ENCODE measurements around the gene POLR2L.

Gene POLR2L

DNA sequence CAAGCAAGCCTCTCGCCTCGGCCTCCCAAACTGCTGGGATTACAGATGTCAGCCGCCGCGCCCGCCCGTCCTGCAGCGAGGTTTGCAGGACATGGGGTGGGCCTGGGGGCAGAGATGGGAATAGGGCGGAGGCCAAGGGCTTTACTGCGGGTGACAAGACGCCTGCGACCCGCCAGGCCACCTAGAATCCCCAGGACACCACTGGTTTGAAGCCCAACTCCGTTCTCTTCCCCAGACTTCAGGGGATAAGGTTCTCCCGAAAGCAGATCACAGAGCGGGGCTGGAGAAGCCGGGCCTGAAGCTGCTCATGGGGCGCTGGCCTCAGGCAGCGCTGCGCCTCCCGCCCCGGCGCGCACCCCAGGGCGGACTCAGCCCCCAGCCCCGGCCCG is 354 bp downstream of the POLR2L start:
- peak overlapping the region; percentile 85 for H3K27ac ChIP-seq
- DNase-seq (ENCODE audit: low read depth, low spot score): no peak

DNA sequence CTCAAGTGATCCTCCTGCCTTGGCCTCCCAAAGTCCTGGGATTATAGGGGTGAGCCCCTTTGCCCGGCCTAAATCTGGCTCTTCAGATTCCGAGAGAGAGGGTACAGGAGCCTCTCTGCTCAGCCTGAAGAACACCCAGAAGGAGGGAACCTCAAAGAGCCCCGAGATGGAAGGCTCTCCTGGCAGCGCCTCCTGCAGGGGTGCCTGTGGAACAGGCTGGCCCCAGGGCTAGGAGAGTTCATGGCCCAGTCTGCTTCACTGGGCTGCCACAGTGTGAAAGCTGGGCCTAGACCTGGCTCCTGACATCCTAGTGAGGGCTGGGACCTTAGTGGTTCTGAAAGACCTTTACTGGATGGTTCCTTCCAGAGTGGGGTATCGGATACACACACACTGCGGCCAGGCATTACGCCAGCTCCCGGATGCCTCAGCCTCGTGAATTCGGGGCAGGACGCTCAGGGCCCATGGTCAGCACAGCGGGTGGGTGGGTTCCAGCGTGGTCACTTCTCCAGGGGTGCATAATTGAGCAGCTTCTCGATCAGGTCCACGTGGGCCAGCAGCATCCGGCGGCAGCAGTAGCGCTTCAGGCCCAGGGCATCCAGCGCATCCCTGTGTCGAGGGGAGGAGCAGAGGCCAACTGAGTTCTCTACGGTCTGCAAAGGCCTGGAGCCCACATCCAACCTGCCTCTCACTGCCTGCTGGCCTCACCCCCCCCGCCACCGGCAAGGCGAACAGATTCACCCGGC is 2.3 kb downstream of the POLR2L start:
- H3K27ac ChIP-seq: peak overlapping the region; percentile 85
- no peak for DNase-seq (ENCODE audit: low read depth, low spot score)

DNA sequence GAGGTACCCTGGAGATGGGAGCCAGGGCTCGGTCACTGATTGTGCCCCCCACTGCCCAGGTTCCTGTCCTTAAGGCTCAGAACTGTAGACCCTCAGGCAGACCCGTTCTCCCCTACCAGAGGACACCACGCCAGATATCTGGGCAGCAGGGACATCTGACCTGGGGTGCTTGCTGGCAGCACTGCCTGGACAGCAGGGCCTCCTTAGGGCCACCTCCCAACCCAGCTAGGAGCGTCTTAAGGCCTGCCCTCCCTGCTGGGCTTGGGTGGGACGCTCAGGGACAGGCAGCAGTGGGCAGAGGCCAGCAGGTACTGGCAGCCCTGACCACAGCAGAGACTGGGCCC is 3.1 kb downstream of the POLR2L start:
- peak overlapping the region; percentile 85 for H3K27ac ChIP-seq
- no peak for DNase-seq (ENCODE audit: low read depth, low spot score)

DNA sequence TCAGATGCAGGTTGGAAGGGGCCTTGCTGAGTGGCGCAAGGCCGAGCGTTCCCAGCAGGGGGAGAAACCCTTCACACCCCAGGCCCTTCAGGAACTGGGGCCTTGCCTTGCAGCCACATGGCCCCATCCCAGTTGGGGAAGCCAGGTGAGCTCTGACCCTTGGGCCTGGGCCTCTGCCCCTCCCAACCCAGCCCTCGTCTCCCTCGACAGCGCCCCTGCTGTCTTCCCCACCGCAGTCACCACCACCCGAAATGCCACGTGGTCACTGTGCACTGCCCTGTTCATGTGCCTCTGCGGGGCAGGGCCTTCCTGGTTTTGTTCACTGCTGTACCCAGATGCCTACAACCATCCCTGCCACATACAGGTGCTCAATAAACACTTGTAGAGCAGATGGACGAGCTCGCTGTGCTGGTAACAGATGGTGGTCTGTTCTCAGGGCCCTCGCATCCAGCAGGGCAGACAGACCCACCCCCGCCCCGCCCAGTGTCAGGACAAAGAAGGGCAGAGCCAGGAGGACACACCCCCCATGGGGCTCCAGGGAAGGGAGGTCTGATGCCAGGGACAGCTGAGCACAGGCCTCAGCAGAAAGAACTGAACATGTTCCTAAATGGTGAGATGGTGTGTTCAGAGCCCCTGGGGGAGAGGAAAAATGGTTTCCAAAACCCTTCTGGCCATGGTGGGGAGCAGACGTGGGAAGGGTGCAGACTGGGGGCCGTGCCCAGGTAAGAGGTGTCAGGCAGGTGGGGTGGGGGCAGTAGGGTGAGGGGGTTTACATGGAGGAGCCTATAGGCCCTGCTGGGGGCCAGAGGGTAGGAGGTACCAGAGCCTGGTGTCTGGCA is 3.7 kb downstream of the POLR2L start:
- DNase-seq (ENCODE audit: low read depth, low spot score): no peak
- H3K27ac ChIP-seq: peak overlapping the region; percentile 85

DNA sequence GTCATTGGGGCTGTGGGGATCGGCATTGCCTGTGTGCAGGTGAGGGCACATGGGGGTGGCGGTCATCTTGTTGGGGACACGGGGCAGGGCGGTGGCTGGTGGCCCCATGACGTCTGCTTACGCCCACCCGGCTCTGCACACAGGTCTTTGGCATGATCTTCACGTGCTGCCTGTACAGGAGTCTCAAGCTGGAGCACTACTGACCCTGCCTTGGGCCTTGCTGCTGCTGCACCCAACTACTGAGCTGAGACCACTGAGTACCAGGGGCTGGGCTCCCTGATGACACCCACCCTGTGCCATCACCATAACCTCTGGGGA is 4.4 kb downstream of the POLR2L start:
- DNase-seq (ENCODE audit: low read depth, low spot score): no peak
- H3K27ac ChIP-seq: no peak overlapping the region

DNA sequence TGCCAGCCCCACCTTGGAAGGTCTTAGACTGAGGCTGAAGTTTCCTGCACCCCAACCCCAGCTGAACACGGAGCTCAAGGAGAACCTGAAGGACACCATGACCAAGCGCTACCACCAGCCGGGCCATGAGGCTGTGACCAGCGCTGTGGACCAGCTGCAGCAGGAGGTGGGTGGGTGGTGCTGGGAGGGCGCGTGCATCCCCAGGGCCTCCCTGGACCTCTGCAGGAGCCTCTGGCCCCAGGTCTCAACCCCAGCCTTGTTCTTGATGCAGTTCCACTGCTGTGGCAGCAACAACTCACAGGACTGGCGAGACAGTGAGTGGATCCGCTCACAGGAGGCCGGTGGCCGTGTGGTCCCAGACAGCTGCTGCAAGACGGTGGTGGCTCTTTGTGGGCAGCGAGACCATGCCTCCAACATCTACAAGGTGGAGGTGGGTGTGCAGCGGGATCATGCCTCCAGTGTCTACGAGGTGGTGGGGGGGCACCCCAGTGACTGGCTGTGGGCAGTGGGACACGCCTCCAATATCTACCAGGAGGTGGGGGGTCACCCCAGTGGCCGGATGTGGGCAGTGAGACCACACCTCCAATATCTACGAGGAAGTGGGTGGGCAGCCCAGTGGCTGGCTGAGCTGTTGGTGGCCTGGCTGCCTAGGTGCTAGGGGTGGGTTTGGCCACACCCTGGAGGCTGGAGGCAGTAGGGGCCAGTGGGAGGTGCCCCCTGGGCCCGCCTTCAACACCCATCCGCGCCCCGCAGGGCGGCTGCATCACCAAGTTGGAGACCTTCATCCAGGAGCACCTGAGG is 4.9 kb downstream of the POLR2L start:
- DNase-seq (ENCODE audit: low read depth, low spot score): no peak
- peak overlapping the region; percentile 11 for H3K27ac ChIP-seq

DNA sequence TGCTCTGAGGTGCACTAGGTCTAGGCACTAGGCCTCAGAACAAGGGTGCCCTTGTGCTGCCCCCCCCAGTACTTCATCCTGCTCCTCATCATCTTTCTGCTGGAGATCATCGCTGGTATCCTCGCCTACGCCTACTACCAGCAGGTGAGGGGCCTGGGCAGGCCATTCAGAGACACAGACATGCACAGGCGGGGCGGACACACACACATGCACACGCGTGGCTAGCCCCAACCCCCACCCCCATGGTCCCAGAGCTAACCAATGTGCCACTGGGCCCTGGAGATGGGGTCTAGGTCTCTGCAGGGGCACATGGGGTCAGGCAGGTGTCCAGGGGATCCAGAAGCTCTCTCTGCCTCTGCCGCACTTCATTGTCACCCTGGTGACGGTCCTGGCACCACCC is 5.6 kb downstream of the POLR2L start:
- H3K27ac ChIP-seq: peak overlapping the region; percentile 11
- no peak for DNase-seq (ENCODE audit: low read depth, low spot score)

DNA sequence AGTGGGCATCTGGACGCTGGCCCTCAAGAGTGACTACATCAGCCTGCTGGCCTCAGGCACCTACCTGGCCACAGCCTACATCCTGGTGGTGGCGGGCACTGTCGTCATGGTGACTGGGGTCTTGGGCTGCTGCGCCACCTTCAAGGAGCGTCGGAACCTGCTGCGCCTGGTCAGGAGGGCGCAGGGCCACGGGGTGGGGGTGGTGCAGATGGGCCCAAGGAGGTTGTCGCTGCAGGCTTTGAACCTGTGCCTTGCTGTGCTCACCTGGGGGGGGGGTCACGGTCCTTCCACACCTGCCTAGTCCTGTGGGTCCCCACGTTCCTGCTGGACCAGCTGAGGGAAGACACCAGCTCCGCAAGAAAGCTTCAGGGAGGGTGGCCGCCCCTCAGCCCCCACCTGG is 6.1 kb downstream of the POLR2L start:
- DNase-seq (ENCODE audit: low read depth, low spot score): no peak
- peak overlapping the region; percentile 96 for H3K27ac ChIP-seq

DNA sequence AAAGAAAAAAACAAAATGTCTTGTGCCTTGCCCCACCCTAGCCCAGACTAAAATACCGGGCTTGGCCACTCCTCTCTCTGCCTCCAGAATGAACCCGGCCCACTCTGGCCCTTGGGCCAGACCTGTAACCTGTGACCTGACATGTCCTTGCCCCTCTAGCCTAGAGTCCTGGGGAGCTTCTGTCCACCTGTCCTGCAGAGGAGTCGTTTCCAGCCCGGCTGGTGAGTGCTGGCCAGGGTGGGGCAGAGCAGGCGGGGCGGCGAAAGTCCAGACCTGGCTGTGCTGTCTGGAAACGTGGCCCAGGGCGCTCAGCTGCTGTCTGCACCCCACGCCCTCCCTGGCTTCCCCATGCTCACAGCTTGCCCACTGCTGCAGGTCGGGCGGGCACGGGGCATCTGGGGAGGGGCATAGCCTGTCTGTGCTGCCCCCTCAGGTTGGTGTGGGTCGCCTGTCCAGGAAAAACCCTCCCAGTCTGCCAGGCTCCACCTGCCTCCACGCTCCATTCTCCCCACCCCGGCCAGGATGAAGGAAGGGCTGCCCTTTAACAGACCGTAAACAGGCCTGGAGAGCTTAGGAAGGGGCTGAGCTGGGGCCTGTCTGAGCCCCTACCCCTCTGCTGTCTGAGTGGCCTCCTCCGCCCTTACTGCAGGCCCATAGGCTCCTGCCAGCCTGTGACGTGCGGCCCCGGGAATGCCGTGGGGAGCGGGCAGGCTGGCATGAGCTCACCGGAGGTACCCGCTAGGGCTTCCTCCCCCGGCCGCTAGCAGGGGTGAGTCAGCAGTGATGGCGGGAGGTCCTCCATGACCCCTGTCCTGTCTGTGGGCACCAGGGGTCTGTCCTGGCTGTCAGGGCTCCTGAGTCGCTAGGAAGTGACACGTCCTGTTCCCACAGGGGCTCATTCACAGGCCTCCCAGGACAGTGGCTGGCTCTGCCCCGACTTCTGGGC is 7.7 kb downstream of the POLR2L start:
- peak; percentile 77 for DNase-seq (ENCODE audit: low read depth, low spot score)
- peak overlapping the region; percentile 96 for H3K27ac ChIP-seq

DNA sequence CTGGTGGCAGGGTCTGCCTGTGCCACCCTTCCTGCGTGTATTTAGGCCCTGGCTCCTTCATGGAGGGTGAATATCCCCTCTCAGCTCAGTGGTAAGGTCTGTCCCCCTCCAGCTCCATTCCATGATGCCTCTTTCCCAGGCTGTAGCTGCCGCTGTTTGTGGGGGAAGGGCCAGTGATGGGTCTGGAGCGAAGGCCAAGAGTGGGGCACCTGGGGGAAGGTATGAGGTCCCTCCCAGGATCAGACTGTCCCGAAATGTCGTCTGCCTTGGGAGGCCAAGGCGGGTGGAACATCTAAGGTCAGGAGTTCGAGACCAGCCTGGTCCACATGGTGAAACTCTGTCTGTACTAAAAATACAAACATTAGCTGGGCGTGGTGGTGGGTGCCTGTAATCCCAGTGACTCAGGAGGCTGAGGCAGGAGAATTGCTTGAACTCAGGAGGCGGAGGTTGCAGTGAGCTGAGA is 8.4 kb downstream of the POLR2L start:
- DNase-seq (ENCODE audit: low read depth, low spot score): no peak
- H3K27ac ChIP-seq: peak overlapping the region; percentile 96

DNA sequence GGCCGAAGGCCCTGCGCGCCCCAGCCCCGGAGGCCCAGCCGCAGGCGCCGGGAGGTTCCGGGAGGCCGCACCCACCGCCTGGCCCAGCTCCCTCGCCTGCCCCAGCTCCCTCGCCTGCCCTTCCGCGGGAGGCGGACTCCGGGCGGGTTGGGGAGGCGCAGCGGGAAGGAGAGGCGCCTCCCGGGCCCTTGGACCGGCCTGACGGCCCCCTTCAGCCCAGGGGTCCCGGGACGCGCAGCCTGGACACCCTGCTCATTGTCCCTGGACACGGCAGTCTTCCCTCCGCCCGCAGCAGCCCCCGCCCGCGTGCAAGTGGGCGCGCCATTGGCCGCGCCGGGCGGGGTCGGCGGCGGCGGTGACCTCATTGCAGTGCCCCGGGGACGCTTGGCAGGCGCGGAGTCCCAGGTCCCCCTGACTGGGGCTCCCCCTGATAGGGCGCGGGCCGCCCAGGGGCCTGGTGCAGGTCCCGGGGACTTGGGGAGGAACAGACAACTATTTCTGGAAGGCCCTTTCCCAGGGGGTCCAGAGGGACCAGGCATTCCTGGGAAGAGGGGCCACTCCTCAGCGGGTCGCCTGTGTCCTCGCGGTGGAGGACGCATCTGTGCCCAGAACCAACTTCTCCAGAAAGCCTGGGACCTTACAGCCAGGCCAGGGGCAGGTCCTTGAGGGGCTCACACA is 9.1 kb downstream of the POLR2L start:
- peak overlapping the region; percentile 96 for H3K27ac ChIP-seq
- DNase-seq (ENCODE audit: low read depth, low spot score): no peak

DNA sequence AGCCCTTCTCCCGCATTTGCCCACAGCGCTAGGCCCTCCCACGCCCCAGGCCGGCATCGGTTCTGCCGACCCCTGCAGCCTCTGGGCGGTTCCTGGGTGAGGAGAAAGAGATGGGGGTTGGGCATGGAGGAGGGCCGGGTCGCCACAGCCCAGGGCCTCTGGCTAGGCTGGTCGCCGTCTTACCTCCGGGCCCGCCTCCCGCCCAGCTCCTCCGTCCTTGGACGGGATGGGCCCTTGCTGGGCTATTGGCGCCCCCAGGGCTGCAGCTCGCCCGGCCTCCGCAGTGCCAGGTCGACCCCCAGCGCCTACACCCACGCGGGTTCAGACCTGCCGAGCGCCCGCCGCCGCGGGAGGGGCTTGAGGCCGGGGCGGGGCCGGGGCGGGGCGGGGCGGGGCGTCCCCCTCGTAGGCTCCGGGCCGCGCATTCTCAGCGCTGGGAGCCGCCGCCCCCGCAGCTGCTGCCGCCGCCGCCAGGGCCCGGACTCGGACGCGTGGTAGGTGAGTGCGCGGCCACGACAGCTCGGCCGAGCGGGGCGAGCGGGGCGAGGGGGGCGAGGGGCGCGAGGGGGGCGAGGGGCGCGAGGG is 9.7 kb downstream of the POLR2L start, which contains the start of gene CD151:
Gene CD151, plus strand, starts transcription at position 424 of the 585 bp plus-strand sequence. CDS start 3,118 bp downstream, outside the sequence.
- no peak for DNase-seq (ENCODE audit: low read depth, low spot score)
- peak within 1 kb of the TSS; percentile 96 for H3K27ac ChIP-seq

DNA sequence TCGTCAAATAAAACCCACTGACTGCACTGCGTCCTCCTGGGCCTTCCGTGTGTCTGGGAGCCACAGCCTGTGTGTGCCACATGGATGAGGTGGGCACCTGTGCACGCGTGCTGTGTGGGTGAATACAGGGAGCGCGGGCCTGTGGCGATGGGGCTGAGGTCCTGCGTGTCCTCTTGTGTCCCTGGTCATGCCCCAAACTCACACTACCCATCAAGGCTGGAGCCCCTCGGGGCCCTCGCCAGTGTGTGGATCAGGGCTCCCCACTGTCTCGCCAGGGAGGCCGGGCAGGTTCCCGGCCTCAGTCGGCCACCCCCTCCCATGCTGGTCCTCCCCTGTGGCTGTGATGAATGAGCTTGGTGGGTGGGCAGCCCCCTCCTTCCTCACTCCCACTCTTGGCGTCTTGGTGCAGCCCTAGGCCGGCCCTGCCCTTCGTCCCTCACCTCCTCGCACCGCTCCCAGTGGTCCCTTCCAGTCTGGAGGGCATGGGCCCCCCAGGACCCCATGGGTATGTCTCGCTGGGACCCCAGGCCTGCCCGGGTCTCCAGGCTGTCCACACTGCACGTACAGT is 10.3 kb downstream of the POLR2L start:
- no peak for DNase-seq (ENCODE audit: low read depth, low spot score)
- no peak overlapping the region for H3K27ac ChIP-seq

DNA sequence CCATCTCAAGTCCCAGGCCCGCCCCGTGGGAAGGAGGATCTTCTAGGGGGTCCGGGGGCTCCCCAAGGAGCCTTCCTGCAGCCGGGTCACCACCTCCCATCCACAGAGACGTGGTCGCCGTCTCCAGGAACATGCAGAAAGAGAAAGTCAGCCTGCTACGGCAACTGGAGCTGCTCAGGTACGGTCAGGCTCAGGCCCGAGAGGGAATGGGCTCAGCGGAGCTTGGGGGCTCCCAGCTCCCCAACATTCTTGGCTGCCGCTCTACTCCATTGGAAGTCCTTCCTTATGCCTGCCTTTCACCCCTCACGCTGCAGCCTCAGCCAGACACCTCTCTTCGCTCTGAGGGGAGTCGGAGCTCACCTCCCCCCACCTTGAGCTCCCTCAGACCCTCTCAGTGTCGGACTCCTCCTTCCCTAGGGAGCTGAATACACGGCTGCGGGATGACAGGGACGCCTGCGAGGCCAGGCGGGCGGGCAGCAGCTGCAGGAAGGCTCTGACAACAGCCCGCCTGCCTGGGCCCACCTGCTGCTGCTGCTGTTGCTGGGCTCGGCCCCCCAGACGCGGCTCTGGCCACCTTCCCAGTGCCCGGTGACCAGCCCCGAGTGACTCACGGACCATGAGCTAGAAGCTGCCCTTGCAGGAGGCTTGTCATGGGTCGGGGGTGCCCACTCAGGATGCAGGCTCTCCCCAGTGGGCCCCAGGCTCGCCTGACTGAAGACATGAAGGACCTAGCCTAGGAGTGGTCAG is 11.0 kb downstream of the POLR2L start:
- no peak overlapping the region for H3K27ac ChIP-seq
- no peak for DNase-seq (ENCODE audit: low read depth, low spot score)

DNA sequence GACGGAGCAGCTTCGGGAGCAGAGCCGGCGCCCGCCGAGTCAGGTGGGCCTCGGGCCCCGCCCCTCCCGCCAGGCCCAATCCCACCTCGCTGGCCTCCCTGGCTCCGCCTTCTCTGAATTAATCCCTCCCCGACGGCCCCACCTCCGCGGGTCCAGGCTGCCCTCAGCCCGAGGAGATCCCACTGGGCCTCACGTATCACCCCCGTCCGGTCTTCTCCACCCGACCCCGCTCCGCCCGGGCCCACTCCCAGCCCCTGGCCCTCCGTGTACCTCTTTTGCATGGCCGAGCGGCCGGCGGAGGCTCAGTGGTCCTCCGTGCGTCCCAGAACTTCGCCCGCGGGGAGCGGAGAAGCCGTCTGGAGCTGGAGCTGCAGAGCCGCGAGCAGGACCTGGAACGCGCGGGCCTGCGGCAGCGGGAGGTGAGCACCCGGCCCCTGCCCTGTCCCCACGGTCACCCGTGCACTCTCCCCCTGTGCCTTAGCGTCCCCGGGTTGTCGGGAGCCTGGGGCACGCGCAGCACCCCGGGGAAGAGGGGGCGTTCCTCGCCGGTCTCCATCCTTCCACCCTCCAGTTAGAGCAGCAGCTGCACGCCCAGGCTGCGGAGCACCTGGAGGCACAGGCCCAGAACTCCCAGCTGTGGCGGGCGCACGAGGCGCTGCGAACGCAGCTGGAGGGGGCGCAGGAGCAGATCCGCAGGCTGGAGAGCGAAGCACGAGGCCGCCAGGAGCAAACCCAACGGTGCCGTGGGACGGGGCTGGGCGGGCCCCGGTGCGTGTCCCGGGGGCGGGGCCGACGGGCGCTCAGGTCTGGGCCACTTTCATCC is 11.8 kb downstream of the POLR2L start:
- H3K27ac ChIP-seq: no peak overlapping the region
- no peak for DNase-seq (ENCODE audit: low read depth, low spot score)

DNA sequence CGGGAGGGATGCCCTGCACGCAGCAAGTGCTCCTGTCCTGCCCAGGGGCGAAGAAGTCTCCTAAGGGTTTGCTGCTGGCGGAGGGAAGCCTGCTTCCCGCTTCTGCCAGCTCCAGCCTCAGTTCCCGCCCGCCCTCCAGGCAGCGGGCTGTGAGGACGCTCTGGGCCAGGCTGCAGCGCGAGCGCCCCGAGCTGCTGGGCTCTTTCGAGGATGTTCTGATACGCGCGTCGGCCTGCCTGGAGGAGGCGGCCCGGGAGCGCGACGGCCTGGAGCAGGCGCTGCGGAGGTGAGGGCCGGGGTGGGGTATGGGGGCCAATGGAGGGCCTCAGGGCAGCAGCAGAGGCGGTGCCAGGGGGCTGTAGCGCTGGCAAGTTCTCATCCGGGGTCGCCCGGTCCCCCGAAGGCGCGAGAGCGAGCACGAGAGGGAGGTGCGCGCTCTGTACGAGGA is 12.5 kb downstream of the POLR2L start:
- DNase-seq (ENCODE audit: low read depth, low spot score): no peak
- H3K27ac ChIP-seq: no peak overlapping the region
